GM12874 (cell line): ENCODE results near the gene ST7.

ENCODE experiments used
- TF ChIP-seq, protein P1 (sequence below): IDR thresholded peaks from 2 replicates; pipeline ENCODE4 v1.5.1; 2011; ENCODE audit warnings: low read depth, mild to moderate bottlenecking, control low read depth, low read length, moderate library complexity; ENCODE audit not compliant: insufficient read depth

ST7 gene

DNA sequence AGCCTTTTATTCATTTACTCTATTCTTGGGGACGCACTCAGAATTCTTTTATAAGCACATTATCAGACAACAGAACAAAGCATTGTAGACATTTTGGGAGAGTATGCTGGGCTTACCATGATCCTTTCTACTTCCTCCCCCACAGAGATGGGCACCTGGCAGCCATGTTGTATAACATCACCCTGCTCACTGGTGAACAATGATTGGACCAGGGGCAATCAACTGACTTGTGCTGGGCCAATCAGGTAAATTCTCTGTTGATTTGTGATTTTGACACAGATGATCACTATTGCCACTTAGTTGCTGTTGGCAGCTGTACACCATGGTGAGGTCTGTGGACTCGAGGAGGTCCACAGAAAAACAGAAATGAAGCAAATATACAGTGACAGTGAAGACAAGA is 325.9 kb downstream of the ST7 start:
- TF ChIP-seq, protein P1, sequence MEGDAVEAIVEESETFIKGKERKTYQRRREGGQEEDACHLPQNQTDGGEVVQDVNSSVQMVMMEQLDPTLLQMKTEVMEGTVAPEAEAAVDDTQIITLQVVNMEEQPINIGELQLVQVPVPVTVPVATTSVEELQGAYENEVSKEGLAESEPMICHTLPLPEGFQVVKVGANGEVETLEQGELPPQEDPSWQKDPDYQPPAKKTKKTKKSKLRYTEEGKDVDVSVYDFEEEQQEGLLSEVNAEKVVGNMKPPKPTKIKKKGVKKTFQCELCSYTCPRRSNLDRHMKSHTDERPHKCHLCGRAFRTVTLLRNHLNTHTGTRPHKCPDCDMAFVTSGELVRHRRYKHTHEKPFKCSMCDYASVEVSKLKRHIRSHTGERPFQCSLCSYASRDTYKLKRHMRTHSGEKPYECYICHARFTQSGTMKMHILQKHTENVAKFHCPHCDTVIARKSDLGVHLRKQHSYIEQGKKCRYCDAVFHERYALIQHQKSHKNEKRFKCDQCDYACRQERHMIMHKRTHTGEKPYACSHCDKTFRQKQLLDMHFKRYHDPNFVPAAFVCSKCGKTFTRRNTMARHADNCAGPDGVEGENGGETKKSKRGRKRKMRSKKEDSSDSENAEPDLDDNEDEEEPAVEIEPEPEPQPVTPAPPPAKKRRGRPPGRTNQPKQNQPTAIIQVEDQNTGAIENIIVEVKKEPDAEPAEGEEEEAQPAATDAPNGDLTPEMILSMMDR = no peak
